MCF 10A (cell line): ENCODE data around the gene KCNF1. TPM values are rescaled to one million over a fixed set of nuclear protein-coding genes. Genes with fewer than 3 reads are reported as not detected.
A peak's percentile ranks its signal among the peaks of the same experiment; 100 is the strongest.

Source experiments
- BruUV-seq: library from RNA; stranded (reverse); fragments of 400-500 nt; replicated peaks from 2 replicates; lab custom pipeline; 2021; lab: Mats Ljungman, UMichigan
- CTCF ChIA-PET: fragments of 300-600 bp; sonication (Branson Sonifier 250); formaldehyde crosslinking; extraction: SDS; loops from one replicate; lab custom pipeline; 2021; ENCODE audit warnings: antibody characterized with exemption, inconsistent platforms; lab: Yijun Ruan, JAX
- POLR2A ChIA-PET: fragments of 300-600, 350-650 bp; sonication (Branson Sonifier 250); formaldehyde crosslinking; extraction: SDS; loops from one replicate; lab custom pipeline; 2020; ENCODE audit warnings: antibody characterized with exemption, inconsistent platforms; lab: Yijun Ruan, JAX
- DNase-seq: peaks from one replicate; pipeline ENCODE4 v3.0.0-alpha.2; 2018; ENCODE audit not compliant: unreplicated experiment
- H3K27ac Mint-ChIP-seq: one replicate; pipeline ENCODE4 v1.8.0; 2022; ENCODE audit warnings: mild to moderate bottlenecking, low read depth, mixed read lengths; ENCODE audit not compliant: unreplicated experiment
- H3K27me3 Mint-ChIP-seq: one replicate; pipeline ENCODE4 v1.8.0; 2022; ENCODE audit warnings: mixed read lengths; ENCODE audit not compliant: insufficient read depth, unreplicated experiment
- H3K36me3 Mint-ChIP-seq: one replicate; pipeline ENCODE4 v1.8.0; 2022; ENCODE audit warnings: mild to moderate bottlenecking, moderate library complexity, mixed read lengths; ENCODE audit not compliant: insufficient read depth, unreplicated experiment
- H3K4me1 Mint-ChIP-seq: one replicate; pipeline ENCODE4 v1.8.0; 2022; ENCODE audit warnings: mixed read lengths; ENCODE audit not compliant: insufficient read depth, unreplicated experiment
- H3K4me3 Mint-ChIP-seq: one replicate; pipeline ENCODE4 v1.8.0; 2022; ENCODE audit warnings: mild to moderate bottlenecking, moderate library complexity, mixed read lengths; ENCODE audit not compliant: unreplicated experiment
- H3K9me3 Mint-ChIP-seq: one replicate; pipeline ENCODE4 v1.8.0; 2022; ENCODE audit warnings: mixed read lengths; ENCODE audit not compliant: unreplicated experiment
- intact Hi-C: fragments of 100-400 bp; cut with micrococcal nuclease; formaldehyde crosslinking; loops from 2 replicates; pipeline ENCODE4 v1.14.1; 2022
- total RNA-seq: library from RNA; stranded (reverse); gene quantifications from 2 replicates; pipeline ENCODE4 v1.2.3, GENCODE V29; 2022
- TF ChIP-seq, protein P1 (sequence below): fragments of 200-600 bp; IDR thresholded peaks from one replicate; pipeline ENCODE4 v1.8.0; 2022; ENCODE audit warnings: antibody characterized with exemption, mild to moderate bottlenecking; ENCODE audit not compliant: unreplicated experiment

KCNF1 gene
- total RNA-seq, 1 experiment from 2014 or later = not detected

- H3K27me3 Mint-ChIP-seq = peaks cover 34% of the 10 kb centered on the region
- H3K36me3 Mint-ChIP-seq = no peaks in the 10 kb centered on the region
- intact Hi-C loops = no loop called here
- ChIA-PET POLR2A (no interaction called here), CTCF (interaction anchor here (0.5 to 0.8 kb wide), 2 partner anchors 28 to 279 kb away, joined by 3 read pairs; no protein-coding TSS in a partner anchor)
- H3K27ac Mint-ChIP-seq = no peak overlapping the region
- H3K4me1 Mint-ChIP-seq = peaks cover 11% of the 10 kb centered on the region
- no peak overlapping the region for H3K4me3 Mint-ChIP-seq
- BruUV-seq = no TSS peak
- no peak for DNase-seq
- TF ChIP-seq, protein P1, sequence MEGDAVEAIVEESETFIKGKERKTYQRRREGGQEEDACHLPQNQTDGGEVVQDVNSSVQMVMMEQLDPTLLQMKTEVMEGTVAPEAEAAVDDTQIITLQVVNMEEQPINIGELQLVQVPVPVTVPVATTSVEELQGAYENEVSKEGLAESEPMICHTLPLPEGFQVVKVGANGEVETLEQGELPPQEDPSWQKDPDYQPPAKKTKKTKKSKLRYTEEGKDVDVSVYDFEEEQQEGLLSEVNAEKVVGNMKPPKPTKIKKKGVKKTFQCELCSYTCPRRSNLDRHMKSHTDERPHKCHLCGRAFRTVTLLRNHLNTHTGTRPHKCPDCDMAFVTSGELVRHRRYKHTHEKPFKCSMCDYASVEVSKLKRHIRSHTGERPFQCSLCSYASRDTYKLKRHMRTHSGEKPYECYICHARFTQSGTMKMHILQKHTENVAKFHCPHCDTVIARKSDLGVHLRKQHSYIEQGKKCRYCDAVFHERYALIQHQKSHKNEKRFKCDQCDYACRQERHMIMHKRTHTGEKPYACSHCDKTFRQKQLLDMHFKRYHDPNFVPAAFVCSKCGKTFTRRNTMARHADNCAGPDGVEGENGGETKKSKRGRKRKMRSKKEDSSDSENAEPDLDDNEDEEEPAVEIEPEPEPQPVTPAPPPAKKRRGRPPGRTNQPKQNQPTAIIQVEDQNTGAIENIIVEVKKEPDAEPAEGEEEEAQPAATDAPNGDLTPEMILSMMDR = no peak
- H3K9me3 Mint-ChIP-seq = peaks cover 23% of the 10 kb centered on the region
These were observed 40.1 kb downstream of the KCNF1 start for GRCh38 chr2:10951558-10952414.

DNA sequence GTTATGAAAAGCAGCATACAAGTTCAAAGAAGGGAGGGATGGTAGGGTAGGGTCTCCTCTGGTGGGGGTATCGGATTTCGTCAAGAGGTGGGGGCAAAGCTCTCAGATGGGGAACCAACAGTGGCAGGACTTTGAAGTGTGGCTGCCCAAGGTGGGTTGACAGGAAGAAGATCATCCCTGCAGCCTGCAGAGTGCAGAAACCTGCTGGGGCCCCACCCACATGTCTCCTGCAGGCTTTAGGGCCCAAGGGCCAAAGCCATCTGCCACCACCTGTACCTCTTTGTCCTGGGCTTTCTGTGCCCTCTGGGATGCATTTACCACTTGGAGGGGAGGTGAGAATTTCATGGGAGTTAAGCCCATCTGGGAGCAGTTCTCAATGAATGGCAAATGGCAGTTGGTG is 42.7 kb downstream of the KCNF1 start:
- BruUV-seq = no TSS peak
- Mint-ChIP-seq H3K4me3 (no peak overlapping the region), H3K9me3 (peaks cover 22% of the 10 kb centered on the region), H3K36me3 (no peaks in the 10 kb centered on the region), H3K27me3 (peaks cover 57% of the 10 kb centered on the region), H3K4me1 (peaks cover 4% of the 10 kb centered on the region), H3K27ac (no peak overlapping the region)
- no peak for DNase-seq
- intact Hi-C loops = no loop called here
- CTCF ChIA-PET = no interaction called here
- POLR2A ChIA-PET = no interaction called here
- TF ChIP-seq, protein P1 = no peak

DNA sequence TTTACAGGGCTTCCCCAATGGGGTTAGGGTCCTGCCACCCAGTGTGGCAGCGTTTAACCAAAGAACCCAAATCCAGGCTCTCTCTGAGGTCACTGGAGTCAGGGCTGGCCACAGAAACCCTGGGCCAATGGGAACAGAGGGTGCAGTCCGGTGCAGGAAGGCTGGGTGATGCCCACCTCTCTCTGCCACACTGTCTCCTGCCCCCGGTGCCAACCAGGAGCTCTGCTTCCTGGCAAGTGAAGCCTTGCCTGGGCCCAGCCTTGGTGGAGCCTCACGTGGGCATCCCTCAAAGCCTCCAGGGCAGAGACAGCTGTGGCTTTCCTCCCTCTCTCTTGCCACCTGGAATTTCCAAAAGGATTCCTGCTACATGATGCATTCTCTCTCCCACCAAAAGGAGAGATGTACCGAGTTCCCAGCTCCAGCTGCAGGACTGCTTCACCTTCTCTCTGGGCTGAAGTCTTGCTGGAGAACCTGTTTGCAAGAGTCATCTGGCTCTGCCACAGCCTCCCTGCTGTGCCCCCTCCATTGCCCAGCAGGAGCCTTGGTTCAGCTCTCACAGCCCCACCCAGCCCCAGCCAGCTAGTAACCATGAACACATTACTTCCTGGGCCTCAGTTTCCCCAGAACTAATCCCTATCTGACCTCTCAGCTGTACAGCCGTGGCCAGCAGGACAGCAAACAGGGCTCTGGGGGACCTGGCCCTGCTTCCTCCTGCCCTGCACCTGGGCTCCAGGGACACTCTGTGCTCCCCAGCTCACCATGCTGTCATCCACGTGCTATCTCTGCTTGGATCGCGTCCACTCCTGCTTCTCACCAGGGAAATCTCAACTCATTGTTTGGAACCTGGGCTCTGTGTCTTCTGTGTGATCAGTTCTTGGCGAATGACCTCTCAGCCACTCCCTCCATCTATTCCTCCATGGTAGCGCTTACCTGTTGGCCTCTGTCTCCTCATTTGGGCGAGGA is 43.4 kb downstream of the KCNF1 start:
- ChIA-PET POLR2A (no interaction called here), CTCF (no interaction called here)
- DNase-seq = peak; percentile 21
- no TSS peak for BruUV-seq
- no peaks in the 10 kb centered on the region for H3K36me3 Mint-ChIP-seq
- H3K4me1 Mint-ChIP-seq = peaks cover 4% of the 10 kb centered on the region
- peaks cover 50% of the 10 kb centered on the region for H3K27me3 Mint-ChIP-seq
- intact Hi-C loops = no loop called here
- peaks cover 15% of the 10 kb centered on the region for H3K9me3 Mint-ChIP-seq
- H3K4me3 Mint-ChIP-seq = no peak overlapping the region
- TF ChIP-seq, protein P1 = no peak
- H3K27ac Mint-ChIP-seq = no peak overlapping the region
